Lower lobe of right lung (tissue), 2 donors: ENCODE results near the gene PALS1. TPM values are rescaled to one million over a fixed set of nuclear protein-coding genes. Genes with fewer than 3 reads are reported as not detected.

ENCODE experiments used
- ATAC-seq, 2 donors: fragments of 200-7000 bp; cut with Tn5 transposase; one replicate each; pipeline ENCODE4 v1.9.1; 2020 to 2022; ENCODE audit warnings: mild to moderate bottlenecking in 2 of 2, moderate library complexity in 2 of 2
- DNase-seq: peaks from one replicate; pipeline ENCODE4 v3.0.0-alpha.2; 2020
- H3K27ac ChIP-seq: fragments of 200-600 bp; one replicate; pipeline ENCODE4 v1.8.0; 2022
- H3K27me3 ChIP-seq: fragments of 200-600 bp; one replicate; pipeline ENCODE4 v1.8.0; 2022; ENCODE audit warnings: low read depth
- H3K36me3 ChIP-seq: fragments of 200-600 bp; one replicate; pipeline ENCODE4 v1.8.0; 2022; ENCODE audit warnings: mild to moderate bottlenecking
- H3K4me1 ChIP-seq: fragments of 200-600 bp; one replicate; pipeline ENCODE4 v1.8.0; 2022
- H3K4me3 ChIP-seq: fragments of 200-600 bp; one replicate; pipeline ENCODE4 v1.8.0; 2022; ENCODE audit warnings: mild to moderate bottlenecking
- H3K9me3 ChIP-seq: fragments of 200-600 bp; one replicate; pipeline ENCODE4 v1.8.0; 2022
- intact Hi-C: fragments of 100-400 bp; cut with DNase I; formaldehyde crosslinking; loops from one replicate; pipeline ENCODE4 v1.11.0; 2022
- total RNA-seq: library from RNA; stranded (reverse); fragmentation: NEBNext Ultra II Directional; extraction: Animal tissue kit (Norgen Biotek cat#: 25700); gene quantifications from one replicate; pipeline ENCODE4 v1.2.1, GENCODE V29; 2021
- TF ChIP-seq, protein P1 (sequence below): fragments of 200-600 bp; IDR thresholded peaks from one replicate; pipeline ENCODE4 v1.8.0; 2022; ENCODE audit warnings: antibody characterized with exemption, mild to moderate bottlenecking
- donor health status: DM: no; HTN: yes; CAD: no; lungs with severe emphysema.

The PALS1 gene
- total RNA-seq, 1 donor from 2014 or later: 29.1 TPM

DNA sequence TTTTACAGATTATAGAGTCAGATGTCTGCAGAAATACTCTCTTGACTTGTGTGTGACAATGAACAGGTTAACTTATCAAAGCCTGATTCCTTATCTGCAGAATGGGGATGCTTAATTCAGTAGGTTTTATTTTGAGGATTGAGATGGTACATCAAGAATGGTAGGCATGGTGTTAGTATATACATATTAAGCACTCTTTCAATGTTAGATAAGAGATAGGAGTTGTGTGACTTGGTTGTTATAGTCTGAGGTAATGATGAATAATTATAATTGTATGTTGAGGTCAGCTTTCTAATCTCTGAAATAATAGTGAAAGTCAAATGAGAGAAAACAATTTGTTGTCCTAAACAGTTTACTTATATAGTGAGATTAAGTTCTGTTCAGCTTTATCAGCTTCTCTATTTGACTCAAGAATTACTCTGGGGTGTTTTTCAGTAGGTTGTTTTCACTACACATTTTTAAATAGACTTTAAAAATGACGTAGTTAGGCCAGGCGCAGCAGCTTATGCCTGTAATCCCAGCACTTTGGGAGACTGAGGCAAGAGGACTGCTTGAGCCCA, 11.9 kb downstream of the PALS1 start:
- TF ChIP-seq, protein P1, sequence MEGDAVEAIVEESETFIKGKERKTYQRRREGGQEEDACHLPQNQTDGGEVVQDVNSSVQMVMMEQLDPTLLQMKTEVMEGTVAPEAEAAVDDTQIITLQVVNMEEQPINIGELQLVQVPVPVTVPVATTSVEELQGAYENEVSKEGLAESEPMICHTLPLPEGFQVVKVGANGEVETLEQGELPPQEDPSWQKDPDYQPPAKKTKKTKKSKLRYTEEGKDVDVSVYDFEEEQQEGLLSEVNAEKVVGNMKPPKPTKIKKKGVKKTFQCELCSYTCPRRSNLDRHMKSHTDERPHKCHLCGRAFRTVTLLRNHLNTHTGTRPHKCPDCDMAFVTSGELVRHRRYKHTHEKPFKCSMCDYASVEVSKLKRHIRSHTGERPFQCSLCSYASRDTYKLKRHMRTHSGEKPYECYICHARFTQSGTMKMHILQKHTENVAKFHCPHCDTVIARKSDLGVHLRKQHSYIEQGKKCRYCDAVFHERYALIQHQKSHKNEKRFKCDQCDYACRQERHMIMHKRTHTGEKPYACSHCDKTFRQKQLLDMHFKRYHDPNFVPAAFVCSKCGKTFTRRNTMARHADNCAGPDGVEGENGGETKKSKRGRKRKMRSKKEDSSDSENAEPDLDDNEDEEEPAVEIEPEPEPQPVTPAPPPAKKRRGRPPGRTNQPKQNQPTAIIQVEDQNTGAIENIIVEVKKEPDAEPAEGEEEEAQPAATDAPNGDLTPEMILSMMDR: no peak
- no peaks in the 10 kb centered on the region for H3K9me3 ChIP-seq
- no peak for DNase-seq
- no peaks in the 10 kb centered on the region for H3K4me1 ChIP-seq
- H3K27ac ChIP-seq: no peak overlapping the region
- H3K4me3 ChIP-seq: no peak overlapping the region
- ATAC-seq: no peak
- intact Hi-C loops: no loop called here
- H3K36me3 ChIP-seq: no peaks in the 10 kb centered on the region
- no peaks in the 10 kb centered on the region for H3K27me3 ChIP-seq

DNA sequence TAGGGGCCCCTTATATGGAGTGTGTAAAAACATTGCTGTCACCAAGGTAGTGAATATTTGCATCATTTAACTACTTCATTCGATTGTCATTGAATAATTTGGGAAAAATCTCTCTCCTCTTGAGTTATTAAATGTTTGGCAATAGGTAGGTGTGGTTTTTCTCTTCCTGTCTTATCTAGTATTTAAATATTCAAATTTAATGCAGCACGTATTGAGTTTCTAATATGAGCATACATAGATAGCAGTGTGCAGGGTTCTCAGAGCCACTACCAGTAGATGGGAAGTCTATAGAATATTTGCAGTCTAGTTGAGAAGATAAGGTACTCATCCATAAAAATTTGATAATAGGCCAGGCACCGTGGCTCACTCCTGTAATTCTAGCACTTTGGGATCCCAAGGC, 16.7 kb downstream of the PALS1 start:
- no peaks in the 10 kb centered on the region for H3K9me3 ChIP-seq
- ATAC-seq (no peak), DNase-seq (no peak)
- H3K36me3 ChIP-seq: no peaks in the 10 kb centered on the region
- H3K4me3 ChIP-seq: no peak overlapping the region
- intact Hi-C loops: no loop called here
- H3K27ac ChIP-seq: no peak overlapping the region
- no peaks in the 10 kb centered on the region for H3K4me1 ChIP-seq
- TF ChIP-seq, protein P1: no peak
- no peaks in the 10 kb centered on the region for H3K27me3 ChIP-seq

DNA sequence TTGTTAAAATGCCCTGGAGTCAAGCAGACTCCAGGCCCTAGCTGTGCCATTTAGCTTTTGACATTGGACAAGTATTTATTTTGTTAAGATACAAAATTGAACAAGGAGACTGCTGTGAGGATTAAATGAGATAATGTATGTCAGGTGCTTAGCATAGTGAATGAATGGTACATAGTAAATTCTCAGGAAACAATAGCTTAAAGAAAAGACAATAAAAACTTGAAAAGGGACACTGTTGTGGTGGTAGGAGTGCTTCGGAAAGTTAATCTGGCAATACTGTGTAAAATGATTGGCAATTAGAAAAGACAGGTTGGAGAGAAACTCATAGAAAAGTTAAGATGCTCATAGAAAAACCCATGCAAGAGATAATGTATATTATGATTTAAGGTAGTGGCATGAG, 19.7 kb downstream of the PALS1 start:
- intact Hi-C loops: no loop called here
- DNase-seq: no peak
- Histone ChIP-seq H3K27me3 (no peaks in the 10 kb centered on the region), H3K36me3 (no peaks in the 10 kb centered on the region), H3K27ac (no peak overlapping the region), H3K9me3 (no peaks in the 10 kb centered on the region), H3K4me3 (no peak overlapping the region), H3K4me1 (peaks cover 8% of the 10 kb centered on the region)
- no peak for ATAC-seq
- TF ChIP-seq, protein P1: no peak

DNA sequence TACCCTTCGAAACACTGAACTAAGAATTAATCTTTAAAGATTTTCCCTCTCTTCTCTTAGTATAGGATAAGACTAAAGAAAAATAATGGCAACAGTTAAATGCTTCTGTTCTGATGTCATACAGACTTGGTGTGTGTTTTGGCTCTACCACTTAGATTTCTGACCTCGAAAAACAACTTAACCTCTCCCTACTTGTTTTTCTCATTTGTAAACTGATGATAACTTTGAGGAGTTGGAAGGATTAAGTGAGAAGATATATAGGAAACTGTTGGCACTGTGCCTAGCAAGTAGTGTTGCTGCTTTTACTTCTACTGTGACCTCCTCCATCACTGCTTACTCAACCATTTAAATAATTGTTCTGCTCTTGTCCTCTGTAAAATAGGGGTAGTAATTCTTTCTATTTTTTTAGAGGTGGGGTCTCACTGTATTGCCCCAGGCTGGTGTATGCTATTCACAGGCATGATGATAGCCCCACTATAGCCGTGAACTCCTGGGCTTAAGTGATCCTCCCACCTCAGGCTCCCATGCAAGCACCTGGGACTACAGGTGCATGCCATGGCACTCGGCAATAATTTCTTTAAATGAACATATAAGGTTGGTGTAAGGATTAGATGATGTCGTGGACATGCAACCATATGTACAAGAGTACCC, 22.4 kb downstream of the PALS1 start:
- intact Hi-C loops: no loop called here
- Histone ChIP-seq H3K27me3 (no peaks in the 10 kb centered on the region), H3K27ac (no peak overlapping the region), H3K36me3 (no peaks in the 10 kb centered on the region), H3K9me3 (no peaks in the 10 kb centered on the region), H3K4me3 (no peak overlapping the region), H3K4me1 (peaks cover 24% of the 10 kb centered on the region)
- ATAC-seq: no peak
- no peak for DNase-seq
- TF ChIP-seq, protein P1: no peak

DNA sequence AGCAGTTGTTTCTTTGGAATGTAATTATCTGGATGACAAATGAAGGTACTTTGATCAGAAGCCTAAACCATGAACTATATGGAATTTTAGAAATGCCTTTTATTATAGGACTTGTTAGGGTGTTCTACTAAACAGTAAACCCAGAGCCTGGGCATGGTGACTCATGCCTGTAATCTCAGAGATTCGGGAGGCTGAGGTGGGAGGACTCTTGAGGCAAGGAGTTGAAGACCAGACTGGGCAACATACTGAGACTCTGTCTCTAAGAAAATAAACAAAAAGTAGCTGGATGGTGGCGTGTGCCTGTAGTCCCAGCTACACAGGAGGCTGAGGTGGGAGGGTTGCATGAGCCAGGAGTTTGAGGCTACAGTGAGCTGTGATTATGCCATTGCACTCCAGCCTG, 23.9 kb downstream of the PALS1 start:
- ATAC-seq: no peak
- no peaks in the 10 kb centered on the region for H3K27me3 ChIP-seq
- peaks cover 32% of the 10 kb centered on the region for H3K4me1 ChIP-seq
- TF ChIP-seq, protein P1: no peak
- intact Hi-C loops: no loop called here
- no peak overlapping the region for H3K27ac ChIP-seq
- DNase-seq: no peak
- no peak overlapping the region for H3K4me3 ChIP-seq
- H3K9me3 ChIP-seq: no peaks in the 10 kb centered on the region
- H3K36me3 ChIP-seq: no peaks in the 10 kb centered on the region
